IPS-NIHi11 (cell line): ENCODE results near the gene ZBTB7C.

Source experiments
- DNase-seq: peaks from one replicate; pipeline ENCODE4 v3.0.0; 2012; ENCODE audit warnings: mixed read lengths, low spot score

ZBTB7C gene

GRCh38 chr18:48138660-48139430 lies 270.3 kb downstream of the ZBTB7C start:
- DNase-seq, result no peak

- peak; percentile 37 for DNase-seq
These were observed 271.0 kb downstream of the ZBTB7C start for GRCh38 chr18:48138210-48138609.

GRCh38 chr18:48137374-48138081 lies 271.7 kb downstream of the ZBTB7C start:
- no peak for DNase-seq

- peak; percentile 75 for DNase-seq
These were observed 272.3 kb downstream of the ZBTB7C start for GRCh38 chr18:48136827-48137373.

GRCh38 chr18:48136051-48136826 lies 272.9 kb downstream of the ZBTB7C start:
- DNase-seq, result peak; percentile 49

GRCh38 chr18:48135436-48135966 lies 273.7 kb downstream of the ZBTB7C start:
- DNase-seq, result peak; percentile 33

GRCh38 chr18:48134609-48135008 lies 274.6 kb downstream of the ZBTB7C start:
- no peak for DNase-seq

GRCh38 chr18:48133671-48134251 lies 275.4 kb downstream of the ZBTB7C start:
- DNase-seq, result peak; percentile 47

- DNase-seq, result no peak
These were observed 276.2 kb downstream of the ZBTB7C start for GRCh38 chr18:48132797-48133655.

GRCh38 chr18:48131042-48131441 lies 278.1 kb downstream of the ZBTB7C start:
- DNase-seq, result no peak

GRCh38 chr18:48129621-48130082 lies 279.5 kb downstream of the ZBTB7C start:
- DNase-seq, result peak; percentile 59

GRCh38 chr18:48127606-48128005 lies 281.6 kb downstream of the ZBTB7C start:
- no peak for DNase-seq

GRCh38 chr18:48126240-48126639 lies 282.9 kb downstream of the ZBTB7C start:
- DNase-seq, result no peak

- DNase-seq, result no peak
These were observed 283.5 kb downstream of the ZBTB7C start for GRCh38 chr18:48125724-48126123.

- no peak for DNase-seq
These were observed 284.1 kb downstream of the ZBTB7C start for GRCh38 chr18:48124857-48125626.

- DNase-seq, result no peak
These were observed 285.2 kb downstream of the ZBTB7C start for GRCh38 chr18:48123941-48124340.

- DNase-seq, result no peak
These were observed 285.9 kb downstream of the ZBTB7C start for GRCh38 chr18:48123324-48123723.

GRCh38 chr18:48122816-48123215 lies 286.4 kb downstream of the ZBTB7C start:
- DNase-seq, result no peak

GRCh38 chr18:48122376-48122775 lies 286.8 kb downstream of the ZBTB7C start:
- DNase-seq, result no peak

- DNase-seq, result no peak
These were observed 287.4 kb downstream of the ZBTB7C start for GRCh38 chr18:48121752-48122151.
